ENCODE data around the gene SLC26A11.

Gene SLC26A11

DNA sequence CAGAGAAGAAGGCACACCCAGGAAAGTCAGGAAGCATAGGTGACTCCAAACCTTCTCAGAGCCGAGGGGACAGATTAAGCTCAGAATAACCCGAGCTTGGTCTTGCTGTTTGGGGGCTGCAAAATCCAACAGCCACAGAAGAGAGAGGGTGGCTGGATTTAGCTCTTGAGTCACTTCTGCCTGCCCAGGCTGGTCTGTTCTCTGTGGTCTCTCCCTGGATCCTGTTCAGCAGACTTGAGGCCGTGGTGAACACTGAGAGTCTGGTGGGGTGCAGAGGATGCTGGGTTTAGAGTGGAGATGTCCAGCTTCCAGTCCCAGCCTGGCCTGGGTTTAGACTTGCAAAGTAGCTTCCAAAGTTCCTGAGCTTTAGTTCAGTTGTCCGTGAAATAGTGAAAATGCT, 8.8 kb downstream of the SLC26A11 start:
- Mint-ChIP-seq H3K27me3 (ENCODE audit: low read depth) (no peaks in the 10 kb centered on the region), H3K9me3 (peaks cover 26% of the 10 kb centered on the region)

DNA sequence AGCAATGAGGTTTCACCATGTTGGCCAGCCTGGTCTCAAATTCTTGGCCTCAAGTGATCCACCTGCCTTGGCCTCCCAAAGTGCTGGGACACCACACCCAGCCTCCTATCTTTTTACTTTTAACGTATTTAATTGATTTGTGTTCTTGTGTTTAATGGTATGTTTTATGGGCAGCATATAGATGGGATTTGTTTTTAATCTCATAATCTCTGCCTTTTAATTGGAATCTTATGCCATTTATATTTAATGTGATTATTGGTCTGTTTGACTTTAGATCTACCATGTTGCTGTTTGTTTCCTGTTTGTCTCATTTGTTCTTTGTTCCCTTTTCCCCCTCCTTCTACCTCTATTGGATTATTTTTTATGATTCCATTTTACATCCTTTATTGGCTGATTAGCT, 12.2 kb downstream of the SLC26A11 start:
- H3K27ac Mint-ChIP-seq, result no peak overlapping the region
- no peaks in the 10 kb centered on the region for H3K27me3 Mint-ChIP-seq (ENCODE audit: low read depth)
- no peaks in the 10 kb centered on the region for H3K4me1 Mint-ChIP-seq
- peaks cover 32% of the 10 kb centered on the region for H3K9me3 Mint-ChIP-seq
- no peak overlapping the region for H3K4me3 Mint-ChIP-seq
- peaks cover 75% of the 10 kb centered on the region for H3K36me3 Mint-ChIP-seq (ENCODE audit: low read depth)
- TF ChIP-seq, protein P1, sequence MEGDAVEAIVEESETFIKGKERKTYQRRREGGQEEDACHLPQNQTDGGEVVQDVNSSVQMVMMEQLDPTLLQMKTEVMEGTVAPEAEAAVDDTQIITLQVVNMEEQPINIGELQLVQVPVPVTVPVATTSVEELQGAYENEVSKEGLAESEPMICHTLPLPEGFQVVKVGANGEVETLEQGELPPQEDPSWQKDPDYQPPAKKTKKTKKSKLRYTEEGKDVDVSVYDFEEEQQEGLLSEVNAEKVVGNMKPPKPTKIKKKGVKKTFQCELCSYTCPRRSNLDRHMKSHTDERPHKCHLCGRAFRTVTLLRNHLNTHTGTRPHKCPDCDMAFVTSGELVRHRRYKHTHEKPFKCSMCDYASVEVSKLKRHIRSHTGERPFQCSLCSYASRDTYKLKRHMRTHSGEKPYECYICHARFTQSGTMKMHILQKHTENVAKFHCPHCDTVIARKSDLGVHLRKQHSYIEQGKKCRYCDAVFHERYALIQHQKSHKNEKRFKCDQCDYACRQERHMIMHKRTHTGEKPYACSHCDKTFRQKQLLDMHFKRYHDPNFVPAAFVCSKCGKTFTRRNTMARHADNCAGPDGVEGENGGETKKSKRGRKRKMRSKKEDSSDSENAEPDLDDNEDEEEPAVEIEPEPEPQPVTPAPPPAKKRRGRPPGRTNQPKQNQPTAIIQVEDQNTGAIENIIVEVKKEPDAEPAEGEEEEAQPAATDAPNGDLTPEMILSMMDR (IDR thresholded peaks at IDR 0.05; ENCODE audit: unreplicated experiment in 3 of 3), result no peak

More for the DNA sequence above, 8.8 kb downstream of the SLC26A11 start:
- Mint-ChIP-seq H3K4me3 (no peak overlapping the region), H3K27ac (no peak overlapping the region), H3K36me3 (ENCODE audit: low read depth) (peaks cover 57% of the 10 kb centered on the region), H3K4me1 (no peaks in the 10 kb centered on the region)
- TF ChIP-seq, protein P1 (IDR thresholded peaks at IDR 0.05; ENCODE audit: unreplicated experiment in 3 of 3), result no peak

DNA sequence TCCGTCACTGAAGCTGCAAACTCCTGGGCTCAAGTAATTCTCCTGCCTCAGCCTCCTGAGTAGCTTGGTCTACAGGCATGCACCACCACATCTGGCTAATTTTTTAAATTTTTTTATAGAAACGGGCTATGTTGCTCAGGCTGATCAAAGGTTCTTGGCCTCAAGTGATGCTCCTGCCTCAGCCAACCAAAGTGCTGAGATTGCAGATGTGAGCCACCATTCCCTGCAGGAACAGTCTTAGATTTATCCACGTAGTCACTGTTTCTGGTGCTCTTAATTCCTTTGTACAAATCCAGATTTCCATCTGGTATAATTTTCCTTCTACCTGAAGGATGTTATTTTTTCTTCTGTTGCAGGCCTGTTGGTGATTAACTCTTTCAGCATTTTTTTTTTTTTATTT, 13.0 kb downstream of the SLC26A11 start:
- Mint-ChIP-seq H3K27me3 (ENCODE audit: low read depth) (no peaks in the 10 kb centered on the region), H3K36me3 (ENCODE audit: low read depth) (peaks cover 81% of the 10 kb centered on the region), H3K4me3 (no peak overlapping the region), H3K27ac (no peak overlapping the region), H3K4me1 (no peaks in the 10 kb centered on the region), H3K9me3 (peaks cover 32% of the 10 kb centered on the region)
- TF ChIP-seq, protein P1 (IDR thresholded peaks at IDR 0.05; ENCODE audit: unreplicated experiment in 3 of 3), result no peak

DNA sequence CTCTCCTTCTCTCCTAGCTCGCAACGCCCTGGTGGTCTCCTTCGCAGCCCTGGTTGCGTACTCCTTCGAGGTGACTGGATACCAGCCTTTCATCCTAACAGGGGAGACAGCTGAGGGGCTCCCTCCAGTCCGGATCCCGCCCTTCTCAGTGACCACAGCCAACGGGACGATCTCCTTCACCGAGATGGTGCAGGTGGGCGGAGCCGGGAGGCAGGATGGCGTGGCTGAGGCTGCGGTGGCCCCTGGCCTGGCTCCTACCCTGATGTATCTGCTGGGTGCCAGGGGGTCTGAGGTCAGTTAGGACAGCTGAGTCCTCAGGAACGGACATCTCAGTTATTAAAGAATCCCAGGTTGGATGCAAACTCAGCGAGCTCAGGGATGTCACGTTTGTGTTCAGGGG, 16.7 kb downstream of the SLC26A11 start:
- no peaks in the 10 kb centered on the region for H3K27me3 Mint-ChIP-seq (ENCODE audit: low read depth)

DNA sequence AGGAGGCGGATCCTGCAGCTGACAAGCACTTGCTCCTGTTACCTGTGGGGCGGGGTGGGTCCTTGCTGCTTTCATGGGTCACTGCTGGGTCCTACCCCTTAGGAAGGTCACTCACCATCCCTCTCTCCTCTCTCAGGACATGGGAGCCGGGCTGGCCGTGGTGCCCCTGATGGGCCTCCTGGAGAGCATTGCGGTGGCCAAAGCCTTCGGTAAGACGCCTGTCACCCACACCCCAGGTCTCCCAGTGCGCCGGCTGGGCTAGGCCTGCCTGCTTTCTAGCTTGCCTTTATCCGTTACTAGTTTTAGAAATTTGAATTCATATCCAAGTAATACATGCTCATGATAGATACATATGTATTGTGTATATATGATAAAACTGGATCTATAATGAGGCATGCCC, 17.2 kb downstream of the SLC26A11 start:
- Mint-ChIP-seq H3K27me3 (ENCODE audit: low read depth) (no peaks in the 10 kb centered on the region), H3K27ac (no peak overlapping the region), H3K36me3 (ENCODE audit: low read depth) (peaks cover 73% of the 10 kb centered on the region), H3K4me3 (no peak overlapping the region), H3K9me3 (peaks cover 18% of the 10 kb centered on the region), H3K4me1 (no peaks in the 10 kb centered on the region)
- TF ChIP-seq, protein P1 (IDR thresholded peaks at IDR 0.05; ENCODE audit: unreplicated experiment in 3 of 3), result no peak

More for the DNA sequence above, 16.7 kb downstream of the SLC26A11 start:
- TF ChIP-seq, protein P1 (IDR thresholded peaks at IDR 0.05; ENCODE audit: unreplicated experiment in 3 of 3), result no peak
- Mint-ChIP-seq H3K9me3 (peaks cover 20% of the 10 kb centered on the region), H3K4me1 (no peaks in the 10 kb centered on the region), H3K27ac (no peak overlapping the region), H3K36me3 (ENCODE audit: low read depth) (peaks cover 74% of the 10 kb centered on the region), H3K4me3 (no peak overlapping the region)

DNA sequence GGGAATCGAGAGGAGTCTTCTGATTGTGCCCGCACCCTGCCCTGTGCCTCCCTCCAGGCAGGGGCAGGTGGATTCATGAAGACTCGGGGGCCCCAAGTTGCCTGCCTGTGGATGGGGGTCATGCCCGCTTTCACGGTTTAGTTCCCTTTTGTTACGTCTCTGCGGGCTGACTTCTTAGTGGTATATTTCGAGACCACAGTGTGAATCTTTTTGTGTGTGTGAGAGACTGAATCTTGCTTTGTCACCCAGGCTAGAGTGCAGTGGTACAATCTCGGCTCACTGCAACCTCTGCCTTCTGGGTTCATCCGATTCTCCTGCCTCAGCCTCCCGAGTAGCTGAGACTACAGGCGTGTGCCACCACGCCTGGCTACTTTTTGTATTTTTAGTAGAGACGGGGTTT, 22.3 kb downstream of the SLC26A11 start:
- Mint-ChIP-seq H3K4me1 (no peaks in the 10 kb centered on the region), H3K36me3 (ENCODE audit: low read depth) (peaks cover 43% of the 10 kb centered on the region), H3K27me3 (ENCODE audit: low read depth) (no peaks in the 10 kb centered on the region), H3K4me3 (no peak overlapping the region), H3K27ac (no peak overlapping the region), H3K9me3 (no peaks in the 10 kb centered on the region)
- TF ChIP-seq, protein P1 (IDR thresholded peaks at IDR 0.05; ENCODE audit: unreplicated experiment in 3 of 3), result no peak
